GM11168 (cell line): ENCODE data around the gene RCAN2.

Source experiments
- in situ Hi-C: fragments of 300-500 bp; cut with MboI; formaldehyde crosslinking; loops from one replicate; pipeline ENCODE4 v1.12.0; 2022; ENCODE audit warnings: low sequenced_read_pairs; ENCODE audit not compliant: unreplicated experiment

RCAN2 gene

GRCh38 chr6:46271107-46271506 lies 220.1 kb downstream of the RCAN2 start:
- in situ Hi-C loops, result no loop called here

GRCh38 chr6:46270336-46270735 lies 220.9 kb downstream of the RCAN2 start:
- in situ Hi-C loops, result no loop called here

- in situ Hi-C loops, result no loop called here
Observed at GRCh38 chr6:46269447-46270229, 221.6 kb downstream of the RCAN2 start.

- in situ Hi-C loops, result no loop called here
Observed at GRCh38 chr6:46267515-46267914, 223.7 kb downstream of the RCAN2 start.

GRCh38 chr6:46265373-46265772 lies 225.9 kb downstream of the RCAN2 start:
- in situ Hi-C loops, result no loop called here

GRCh38 chr6:46263707-46264086 lies 227.6 kb downstream of the RCAN2 start:
- in situ Hi-C loops, result no loop called here

GRCh38 chr6:46262928-46263706 lies 228.1 kb downstream of the RCAN2 start:
- in situ Hi-C loops, result no loop called here

- in situ Hi-C loops, result no loop called here
Observed at GRCh38 chr6:46258249-46258648, 233.0 kb downstream of the RCAN2 start.

- in situ Hi-C loops, result no loop called here
Observed at GRCh38 chr6:46255528-46255927, 235.7 kb downstream of the RCAN2 start.

GRCh38 chr6:46254946-46255345 lies 236.3 kb downstream of the RCAN2 start:
- in situ Hi-C loops, result no loop called here

- in situ Hi-C loops, result no loop called here
Observed at GRCh38 chr6:46254331-46254730, 236.9 kb downstream of the RCAN2 start.

- in situ Hi-C loops, result no loop called here
Observed at GRCh38 chr6:46251583-46252339, 239.5 kb downstream of the RCAN2 start.

- in situ Hi-C loops, result loop anchor here (10.0 kb wide), 1 partner anchor 147 kb away; no protein-coding TSS in a partner anchor
Observed at GRCh38 chr6:46248143-46248542, 243.1 kb downstream of the RCAN2 start.

- in situ Hi-C loops, result loop anchor here (10.0 kb wide), 1 partner anchor 148 kb away; no protein-coding TSS in a partner anchor
Observed at GRCh38 chr6:46246727-46247126, 244.5 kb downstream of the RCAN2 start.

GRCh38 chr6:46246081-46246480 lies 245.2 kb downstream of the RCAN2 start:
- in situ Hi-C loops, result loop anchor here (10.0 kb wide), 1 partner anchor 149 kb away; no protein-coding TSS in a partner anchor

GRCh38 chr6:46244670-46245069 lies 246.6 kb downstream of the RCAN2 start:
- in situ Hi-C loops, result loop anchor here (10.0 kb wide), 1 partner anchor 150 kb away; no protein-coding TSS in a partner anchor

- in situ Hi-C loops, result loop anchor here (10.0 kb wide), 1 partner anchor 151 kb away; no protein-coding TSS in a partner anchor
Observed at GRCh38 chr6:46243754-46244153, 247.5 kb downstream of the RCAN2 start.

GRCh38 chr6:46242921-46243320 lies 248.3 kb downstream of the RCAN2 start:
- in situ Hi-C loops, result loop anchor here (10.0 kb wide), 1 partner anchor 152 kb away; no protein-coding TSS in a partner anchor

- in situ Hi-C loops, result loop anchor here (10.0 kb wide), 1 partner anchor 154 kb away; no protein-coding TSS in a partner anchor
Observed at GRCh38 chr6:46240866-46241565, 250.2 kb downstream of the RCAN2 start.

GRCh38 chr6:46236752-46237151 lies 254.5 kb downstream of the RCAN2 start:
- in situ Hi-C loops, result no loop called here
